Muscle of leg (tissue), 11 donors: ENCODE measurements around the gene HRH2. TPM values are rescaled to one million over a fixed set of nuclear protein-coding genes. Genes with fewer than 3 reads are reported as not detected.
A peak's percentile ranks its signal among the peaks of the same experiment; 100 is the strongest.

Experiments
- DNase-seq: peaks from one replicate; pipeline ENCODE4 v3.0.0; 2013
- H3K27ac ChIP-seq: one replicate; pipeline ENCODE4 v1.5.1; 2013; ENCODE audit warnings: mild to moderate bottlenecking, low read length, control low read depth
- H3K27me3 ChIP-seq: one replicate; pipeline ENCODE4 v1.6.1; 2013; ENCODE audit warnings: low read length; ENCODE audit not compliant: control insufficient read depth, insufficient read depth
- H3K36me3 ChIP-seq: one replicate; pipeline ENCODE4 v1.6.1; 2013; ENCODE audit warnings: low read length; ENCODE audit not compliant: control insufficient read depth, insufficient read depth
- H3K4me1 ChIP-seq: one replicate; pipeline ENCODE4 v1.6.1; 2013; ENCODE audit warnings: low read length; ENCODE audit not compliant: control insufficient read depth, insufficient read depth
- H3K4me3 ChIP-seq: one replicate; pipeline ENCODE4 v1.5.1; 2013; ENCODE audit warnings: low read length, control low read depth
- H3K9me3 ChIP-seq: replicated peaks from 2 replicates; pipeline ENCODE4 v1.6.1; 2013; ENCODE audit warnings: low read depth, low read length; ENCODE audit not compliant: control insufficient read depth
- WGBS: methylation state at CpG from one replicate; pipeline ENCODE4 v1.1.5; 2013; ENCODE audit warnings: missing lambda C conversion rate; ENCODE audit not compliant: insufficient coverage; 5-methylcytosine and 5-hydroxymethylcytosine counted together
- polyA plus RNA-seq, 8 donors: library from polyadenylated mRNA; unstranded; fragments of 120-200 nt; gene quantifications; one replicate each; pipeline versions ENCODE4 v1.2.1 to v1.2.3, GENCODE V29; 2013; ENCODE audit warnings: inconsistent platforms in 1 of 8, low replicate concordance in 1 of 8; ENCODE audit not compliant: insufficient read length in 8 of 8, insufficient read depth in 1 of 8
- total RNA-seq: library from RNA; stranded (reverse); fragments of 120-200 nt; gene quantifications from one replicate; pipeline ENCODE4 v1.2.4, GENCODE V29; 2013

The HRH2 gene
- total and polyA plus RNA-seq, 9 donors, result 0.35 to 1.5 (median 0.86) TPM

DNA sequence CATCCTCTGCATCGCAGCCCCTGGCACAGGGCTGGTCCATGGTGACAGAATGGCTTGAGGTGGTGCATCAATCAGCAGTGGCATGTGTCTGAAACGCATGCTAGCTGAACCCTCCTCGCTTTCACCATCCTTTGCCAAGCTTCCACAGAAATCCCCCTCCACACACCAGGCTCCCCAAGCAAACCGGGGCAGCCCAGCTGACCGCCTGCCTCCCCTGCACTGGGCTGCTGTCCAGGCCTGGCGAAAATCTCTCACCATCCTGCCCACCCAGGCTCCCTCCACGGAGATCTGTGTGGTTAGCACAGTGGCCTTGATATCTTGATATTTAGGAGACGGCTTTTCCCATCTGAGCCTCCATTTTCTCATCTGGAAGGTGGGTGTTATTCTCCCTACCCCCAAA is 905 bp upstream of the HRH2 start:
- no peak for DNase-seq
- H3K4me1 ChIP-seq, result peaks cover 7% of the 10 kb centered on the region
- 47% methylated on average over 3 of the region's 8 CpGs for WGBS
- no peaks in the 10 kb centered on the region for H3K36me3 ChIP-seq
- no peak overlapping the region for H3K4me3 ChIP-seq
- peaks cover 46% of the 10 kb centered on the region for H3K27me3 ChIP-seq
- H3K9me3 ChIP-seq, result no peaks in the 10 kb centered on the region
- H3K27ac ChIP-seq, result no peak overlapping the region

DNA sequence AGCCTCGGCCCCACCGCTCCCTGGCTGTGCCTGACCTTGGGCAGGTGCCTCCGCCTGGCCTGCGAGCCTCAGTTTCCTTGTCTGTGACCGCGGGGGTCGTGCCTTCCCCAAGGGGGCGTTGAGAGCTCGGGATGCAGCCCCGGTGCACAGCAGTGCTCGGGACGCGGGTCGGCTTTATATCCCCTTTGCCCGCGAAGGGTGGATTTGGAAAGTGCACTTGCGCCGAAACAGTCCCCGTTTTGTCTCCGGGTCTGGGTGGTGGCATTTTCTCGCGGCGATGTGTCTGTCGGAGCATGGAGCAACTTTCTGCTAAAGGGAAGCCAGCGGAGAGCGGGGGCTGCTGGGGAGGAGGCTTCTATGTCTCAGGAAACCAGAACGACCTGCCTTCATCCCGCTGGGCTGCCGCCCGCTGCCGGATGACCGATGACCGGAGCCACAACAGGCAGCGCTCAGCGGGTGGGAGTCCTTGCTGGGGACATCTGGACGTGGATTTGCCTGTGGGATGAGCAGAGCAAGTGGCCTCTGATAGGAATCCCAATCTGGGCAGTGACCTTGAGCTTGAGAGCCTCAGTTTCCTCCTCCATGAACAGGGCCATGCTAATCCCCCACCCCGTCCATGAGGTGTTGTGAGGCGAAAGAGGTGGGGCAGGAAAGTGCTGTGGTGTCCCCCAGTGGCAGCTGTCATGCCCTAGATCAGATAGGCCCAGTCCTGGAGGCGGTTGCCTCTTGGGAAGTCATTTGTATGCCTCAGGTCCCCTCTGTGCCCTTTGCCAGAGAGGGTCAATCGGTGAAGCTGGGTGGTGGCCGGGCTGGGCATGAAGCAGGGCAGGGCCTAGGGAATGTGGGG is 651 bp downstream of the HRH2 start:
- no peak for DNase-seq
- H3K4me1 ChIP-seq, result peaks cover 7% of the 10 kb centered on the region
- H3K36me3 ChIP-seq, result no peaks in the 10 kb centered on the region
- H3K27me3 ChIP-seq, result peaks cover 44% of the 10 kb centered on the region
- WGBS, result 8% methylated on average over 40 of the region's 41 CpGs
- H3K9me3 ChIP-seq, result no peaks in the 10 kb centered on the region
- H3K27ac ChIP-seq, result no peak overlapping the region
- H3K4me3 ChIP-seq, result peak overlapping the region; percentile 36

DNA sequence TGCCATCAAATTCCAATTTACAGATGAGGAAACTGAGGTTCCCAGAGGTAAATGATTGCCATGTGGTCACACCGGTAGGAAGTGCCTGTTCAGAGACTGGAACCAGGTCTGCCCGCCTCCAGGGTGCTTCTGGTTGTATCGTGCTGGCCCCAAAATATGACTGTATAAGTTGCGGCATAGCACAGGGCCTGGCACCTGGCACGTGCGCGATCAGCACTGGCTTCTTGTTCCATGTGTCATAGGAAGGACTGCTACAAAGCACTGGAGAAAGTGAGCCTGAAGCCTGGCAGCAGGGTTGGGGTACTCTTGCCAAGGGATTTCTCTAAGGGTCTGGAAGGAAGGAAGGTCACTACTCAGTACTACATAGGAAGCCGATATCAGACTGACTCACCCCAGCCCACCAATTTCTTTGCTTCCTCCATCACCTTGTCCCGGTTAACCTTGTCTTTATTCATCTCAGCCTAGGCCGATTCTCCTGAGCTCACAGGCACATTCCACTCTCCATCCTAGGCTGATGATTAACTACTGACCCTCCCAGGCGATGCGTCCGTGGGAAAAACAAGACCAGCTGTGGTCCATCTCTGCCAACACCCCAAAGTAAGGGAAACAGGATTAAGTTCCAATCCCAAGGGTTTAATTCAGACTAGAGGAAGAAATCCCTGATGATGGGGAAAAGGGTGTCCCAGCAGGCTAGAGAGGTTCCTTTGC is 1.8 kb downstream of the HRH2 start:
- Histone ChIP-seq H3K27me3 (peaks cover 38% of the 10 kb centered on the region), H3K4me3 (no peak overlapping the region), H3K9me3 (no peaks in the 10 kb centered on the region), H3K36me3 (no peaks in the 10 kb centered on the region), H3K27ac (no peak overlapping the region), H3K4me1 (peaks cover 7% of the 10 kb centered on the region)
- WGBS, result 81% methylated on average over 10 of the region's 13 CpGs
- no peak for DNase-seq

DNA sequence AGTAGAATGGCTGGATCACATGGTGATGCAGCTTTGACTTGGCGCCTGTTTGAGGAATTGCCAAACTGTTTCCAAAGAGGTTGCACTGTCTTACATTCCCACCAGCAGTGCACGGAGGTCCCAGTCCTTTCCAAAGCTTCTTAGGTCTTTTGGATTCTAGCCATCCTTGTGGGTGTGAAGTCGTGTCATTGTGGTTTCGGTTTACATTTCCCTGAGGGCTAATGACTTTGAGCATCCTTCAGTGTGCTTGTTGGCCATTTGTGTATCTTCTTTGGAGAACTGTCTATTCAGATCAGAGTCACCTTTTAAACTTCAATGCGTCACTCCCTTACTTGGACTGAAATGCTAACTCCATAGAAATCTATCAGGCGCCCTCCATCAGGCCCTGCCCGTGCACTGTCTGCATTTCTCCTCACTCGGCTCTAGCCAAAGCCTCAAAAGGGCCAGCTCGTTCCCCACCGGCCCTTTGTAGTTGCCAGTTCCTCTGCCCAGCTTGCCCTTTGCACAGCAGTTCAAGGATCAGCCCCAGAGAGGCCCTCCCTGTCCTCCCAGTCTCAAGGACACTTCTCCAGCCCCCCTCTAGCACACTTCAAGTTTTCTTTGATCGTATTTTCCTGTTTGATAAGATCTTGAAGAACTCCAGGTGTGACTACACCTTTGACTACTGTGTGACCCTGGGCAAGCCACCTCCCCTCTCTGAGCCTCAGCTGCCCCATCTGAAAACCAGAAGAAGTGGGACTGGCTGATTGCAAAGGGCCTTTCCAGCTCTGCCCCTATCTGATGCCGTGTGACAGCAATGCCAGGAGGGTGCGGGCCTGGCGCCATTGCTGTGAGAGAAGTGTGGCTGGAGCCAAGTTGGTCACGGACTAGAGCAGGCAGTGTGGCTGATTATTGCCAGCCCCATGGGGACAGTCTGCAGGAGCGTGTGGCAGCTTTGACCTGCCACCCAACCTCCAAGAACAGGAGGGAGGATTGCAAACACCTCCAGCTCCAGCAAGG is 5.6 kb downstream of the HRH2 start:
- Histone ChIP-seq H3K36me3 (no peaks in the 10 kb centered on the region), H3K27me3 (peaks cover 18% of the 10 kb centered on the region), H3K27ac (no peak overlapping the region), H3K4me1 (peaks cover under 1% of the 10 kb centered on the region), H3K9me3 (no peaks in the 10 kb centered on the region), H3K4me3 (no peak overlapping the region)
- no peak for DNase-seq
- WGBS, result 74% methylated on average over 12 of the region's 16 CpGs

GRCh38 chr5:175664723-175665122 is 6.9 kb downstream of the HRH2 start:
- Histone ChIP-seq H3K4me1 (peaks cover under 1% of the 10 kb centered on the region), H3K36me3 (no peaks in the 10 kb centered on the region), H3K4me3 (no peak overlapping the region), H3K27me3 (peaks cover 6% of the 10 kb centered on the region), H3K27ac (no peak overlapping the region), H3K9me3 (no peaks in the 10 kb centered on the region)
- DNase-seq, result no peak
- WGBS, result 50% methylated on average over 11 of the region's 11 CpGs

- H3K9me3 ChIP-seq, result no peaks in the 10 kb centered on the region
- no peak for DNase-seq
- no peak overlapping the region for H3K4me3 ChIP-seq
- H3K27me3 ChIP-seq, result peaks cover 3% of the 10 kb centered on the region
- H3K4me1 ChIP-seq, result peaks cover 3% of the 10 kb centered on the region
- H3K36me3 ChIP-seq, result no peaks in the 10 kb centered on the region
- WGBS, result 89% methylated on average over 3 of the region's 6 CpGs
- no peak overlapping the region for H3K27ac ChIP-seq
Measured at GRCh38 chr5:175666216-175666615, 8.3 kb downstream of the HRH2 start.

GRCh38 chr5:175668006-175668405 is 10.1 kb downstream of the HRH2 start:
- Histone ChIP-seq H3K27ac (no peak overlapping the region), H3K4me1 (peaks cover 3% of the 10 kb centered on the region), H3K9me3 (no peaks in the 10 kb centered on the region), H3K36me3 (no peaks in the 10 kb centered on the region), H3K27me3 (peaks cover 3% of the 10 kb centered on the region), H3K4me3 (no peak overlapping the region)
- 87% methylated on average over 4 of the region's 5 CpGs for WGBS
- no peak for DNase-seq

DNA sequence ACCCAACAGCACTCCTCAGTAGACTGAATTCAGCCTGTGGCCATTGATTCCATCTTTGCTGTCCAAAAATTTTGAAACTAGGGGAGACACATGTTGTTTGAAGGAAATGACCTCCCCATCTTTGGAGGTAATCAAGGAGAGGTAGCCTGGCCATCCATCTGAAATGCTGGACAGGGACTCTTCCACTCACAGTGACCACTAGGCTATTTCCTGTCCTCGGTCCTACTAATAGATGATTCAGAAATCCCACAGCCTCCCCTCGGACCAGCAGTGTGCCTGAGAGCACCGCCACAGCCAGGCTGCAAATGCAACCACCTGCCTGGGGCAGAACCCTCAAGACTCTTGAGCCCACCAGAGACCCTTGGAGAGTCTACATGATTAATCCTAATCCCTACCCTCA is 12.5 kb downstream of the HRH2 start:
- H3K4me1 ChIP-seq, result peaks cover 3% of the 10 kb centered on the region
- no peak overlapping the region for H3K4me3 ChIP-seq
- no peak overlapping the region for H3K27ac ChIP-seq
- H3K9me3 ChIP-seq, result no peaks in the 10 kb centered on the region
- 89% methylated on average over 3 of the region's 3 CpGs for whole genome bisulfite sequencing
- peaks cover 6% of the 10 kb centered on the region for H3K27me3 ChIP-seq
- DNase-seq, result no peak
- H3K36me3 ChIP-seq, result no peaks in the 10 kb centered on the region

DNA sequence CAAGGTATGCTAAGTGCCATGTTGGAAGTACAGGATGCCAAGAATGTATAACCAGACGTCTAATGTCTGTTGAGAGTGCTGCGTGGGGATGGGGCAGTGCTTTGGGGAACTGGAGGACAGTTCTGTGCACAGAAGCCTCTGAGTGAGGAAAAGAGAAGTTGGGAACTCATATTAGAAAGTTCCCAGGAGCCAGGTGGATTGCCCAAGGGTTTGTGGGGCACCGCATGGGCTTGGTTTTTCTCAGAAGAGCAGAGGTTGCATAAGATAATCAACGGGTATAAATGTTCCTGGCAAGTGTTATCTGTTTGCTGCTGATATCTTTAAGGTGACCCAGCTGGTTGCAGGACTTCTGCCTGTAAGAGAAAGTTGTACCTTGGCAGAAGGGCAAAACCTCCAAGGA is 13.1 kb downstream of the HRH2 start:
- WGBS, result 23% methylated on average over 4 of the region's 4 CpGs
- no peak for DNase-seq
- Histone ChIP-seq H3K27me3 (peaks cover 4% of the 10 kb centered on the region), H3K9me3 (no peaks in the 10 kb centered on the region), H3K27ac (no peak overlapping the region), H3K4me1 (peaks cover 3% of the 10 kb centered on the region), H3K4me3 (no peak overlapping the region), H3K36me3 (no peaks in the 10 kb centered on the region)
